NCI-H524 (cell line): Measurements from ENCODE around the gene APC2.
"Not testable (repeated sequence)": the region's sequence is repeated elsewhere in the genome, so short reads cannot be mapped to it uniquely, and the experiment has no call there.

ENCODE experiments used
- DNase-seq, 2 experiments: peaks; one replicate each; lab custom pipeline; 2025; lab: John Stamatoyannopoulos, UW

The APC2 gene

DNA sequence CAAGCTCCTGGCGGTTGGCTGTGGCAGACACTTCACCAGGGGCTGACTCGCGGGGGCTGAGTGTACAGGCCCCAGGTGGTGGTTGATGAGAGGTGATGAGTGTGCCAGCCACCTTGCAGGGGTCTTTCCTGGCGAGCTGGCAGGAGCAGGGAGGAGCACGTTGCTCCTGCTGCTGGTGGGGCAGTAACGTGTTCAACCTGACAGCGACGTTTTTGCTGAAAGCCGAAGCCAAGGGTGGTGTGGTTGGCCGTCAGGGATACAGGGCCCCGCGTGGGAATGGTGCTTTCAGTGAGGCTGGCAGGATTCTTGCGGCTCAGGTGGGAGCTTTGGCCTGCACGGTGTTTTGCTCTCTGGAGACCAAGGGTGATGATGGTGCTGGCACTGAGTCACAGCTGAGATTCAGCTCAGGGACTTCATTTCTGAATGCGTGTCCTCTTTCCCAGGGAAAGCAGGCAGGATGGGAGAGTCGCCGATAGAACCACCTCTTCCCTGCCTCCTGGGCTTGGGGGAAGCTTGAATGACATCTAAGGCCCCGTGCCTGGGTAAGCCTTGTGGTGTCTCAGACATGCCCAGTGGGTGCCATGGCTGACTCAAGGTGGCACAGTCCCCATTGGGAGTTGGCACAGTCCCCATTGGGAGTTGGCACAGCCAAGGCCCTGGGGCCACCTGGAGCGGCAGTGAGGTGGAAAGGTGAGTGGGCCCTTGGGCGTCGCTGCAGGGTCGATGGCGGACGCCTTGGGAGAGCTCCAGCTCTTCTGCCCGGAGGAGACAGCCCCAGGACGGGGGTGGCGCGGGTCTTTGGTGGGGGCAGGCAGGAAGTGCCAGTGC is 33.7 kb upstream of the APC2 start:
- DNase-seq, result no peak

DNA sequence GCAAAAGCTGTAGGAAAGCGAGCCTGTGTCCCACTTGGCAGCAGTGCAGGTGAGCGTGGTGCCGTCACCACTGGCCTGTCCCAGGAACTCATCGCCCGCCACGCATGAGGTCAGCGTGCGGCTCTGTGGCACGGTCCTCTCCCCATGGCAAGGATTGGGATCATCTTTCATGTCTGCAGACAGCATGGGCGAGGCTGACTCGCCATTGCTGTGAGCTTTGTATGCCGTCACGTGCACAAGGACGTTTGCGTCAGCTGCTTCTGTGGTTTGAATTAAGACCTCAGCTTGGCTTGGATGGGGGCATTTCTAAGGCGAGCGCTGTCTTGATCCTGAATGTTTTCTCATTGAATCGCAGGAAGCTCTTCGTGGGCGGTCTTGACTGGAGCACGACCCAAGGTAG is 32.8 kb upstream of the APC2 start:
- DNase-seq, result no peak

DNA sequence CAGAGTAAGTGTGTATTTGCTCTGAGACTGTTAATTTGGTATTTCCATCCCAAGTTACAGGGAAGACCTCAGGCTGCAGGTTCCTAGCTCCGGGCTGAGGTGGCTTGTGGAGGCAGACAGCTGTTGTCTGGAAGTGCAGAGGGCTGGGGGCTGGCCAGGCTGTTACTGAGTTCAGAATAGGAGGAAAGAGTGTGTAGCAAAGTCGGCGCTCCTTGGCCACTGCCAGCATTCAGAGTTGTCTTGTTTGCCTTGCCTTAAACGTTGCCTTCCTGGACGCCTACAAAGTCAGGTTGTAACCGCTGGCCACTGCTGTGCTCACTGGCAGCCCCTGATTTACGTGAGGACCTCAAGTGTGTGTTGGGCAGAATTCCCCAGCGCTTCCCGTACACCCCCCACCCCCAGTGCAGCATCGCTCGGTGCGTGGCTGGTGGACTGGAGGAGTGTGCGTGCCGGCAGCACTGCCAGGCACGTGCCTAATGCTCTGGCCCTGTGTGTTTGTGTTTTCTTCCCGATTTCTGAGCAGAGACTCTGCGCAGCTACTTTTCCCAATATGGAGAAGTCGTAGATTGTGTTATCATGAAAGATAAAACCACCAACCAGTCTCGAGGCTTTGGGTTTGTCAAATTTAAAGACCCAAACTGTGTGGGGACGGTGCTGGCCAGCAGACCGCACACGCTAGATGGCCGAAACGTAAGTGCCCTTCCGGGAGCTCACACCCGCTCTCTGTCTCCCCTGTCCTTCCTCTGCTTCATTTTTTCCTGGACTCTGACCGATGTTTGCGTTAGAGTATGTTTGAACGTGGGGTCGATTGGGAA is 32.0 kb upstream of the APC2 start:
- no peak for DNase-seq

DNA sequence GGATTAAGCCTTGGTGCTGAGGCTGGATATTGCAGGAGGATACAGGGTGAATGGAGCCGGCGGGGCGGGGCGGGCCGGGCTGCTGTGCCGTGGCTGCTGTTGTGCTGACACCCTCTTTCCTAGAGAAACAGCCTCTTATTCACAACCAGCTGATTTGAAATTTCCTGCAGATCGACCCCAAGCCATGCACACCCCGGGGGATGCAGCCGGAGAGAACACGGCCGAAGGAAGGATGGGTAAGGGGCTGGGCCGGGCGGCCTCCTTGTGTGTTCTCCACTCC is 31.5 kb upstream of the APC2 start:
- DNase-seq, result no peak

DNA sequence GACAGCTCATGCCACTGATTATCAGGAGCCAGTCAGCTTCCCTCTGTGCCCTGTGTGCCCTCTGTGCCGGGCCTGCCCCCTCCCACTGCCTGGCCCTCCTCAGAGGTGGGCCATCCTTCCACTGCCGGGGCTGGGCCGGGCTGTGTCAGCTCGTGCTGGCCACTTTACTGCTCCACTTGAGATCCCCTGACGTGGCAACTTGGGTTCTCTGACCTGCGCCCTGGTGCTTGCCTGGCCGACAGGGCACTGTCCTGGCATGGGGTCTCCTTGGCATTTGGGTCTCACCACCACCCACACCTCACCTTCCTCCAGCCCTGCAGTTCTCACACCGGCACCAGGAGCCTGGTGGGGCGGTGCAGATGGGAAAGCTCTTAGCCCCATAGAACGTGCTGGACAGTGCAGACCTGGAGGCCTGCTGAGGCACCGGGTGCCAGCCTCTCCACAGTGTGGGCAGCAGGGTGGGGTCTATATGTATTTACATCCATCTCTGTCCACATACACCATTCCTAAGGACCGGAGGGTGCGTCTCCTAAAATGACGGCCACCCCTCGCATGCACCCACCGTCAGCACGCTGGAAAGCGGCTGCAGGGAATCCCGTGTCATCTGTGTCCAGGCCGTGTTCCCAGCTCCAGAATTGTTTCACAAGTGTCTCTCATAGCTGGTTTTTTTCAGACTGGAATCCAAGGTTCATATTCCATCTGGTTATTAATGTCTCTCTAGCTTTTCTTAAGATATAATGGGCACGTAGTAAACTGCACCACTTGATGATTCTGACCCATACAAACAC is 30.8 kb upstream of the APC2 start:
- DNase-seq, result no peak

DNA sequence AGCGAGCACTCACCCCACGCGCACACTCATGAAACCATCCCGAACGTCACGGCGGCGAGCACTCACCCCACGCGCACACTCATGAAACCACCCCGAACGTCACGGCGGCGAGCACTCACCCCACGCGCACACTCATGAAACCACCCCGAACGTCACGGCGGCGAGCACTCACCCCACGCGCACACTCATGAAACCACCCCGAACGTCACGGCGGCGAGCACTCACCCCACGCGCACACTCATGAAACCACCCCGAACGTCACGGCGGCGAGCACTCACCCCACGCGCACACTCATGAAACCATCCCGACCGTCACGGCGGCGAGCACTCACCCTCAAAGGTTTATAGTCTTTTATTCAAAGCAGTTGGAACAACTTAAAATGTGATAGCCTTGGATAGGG is 29.8 kb upstream of the APC2 start:
- DNase-seq, result not testable (repeated sequence)

DNA sequence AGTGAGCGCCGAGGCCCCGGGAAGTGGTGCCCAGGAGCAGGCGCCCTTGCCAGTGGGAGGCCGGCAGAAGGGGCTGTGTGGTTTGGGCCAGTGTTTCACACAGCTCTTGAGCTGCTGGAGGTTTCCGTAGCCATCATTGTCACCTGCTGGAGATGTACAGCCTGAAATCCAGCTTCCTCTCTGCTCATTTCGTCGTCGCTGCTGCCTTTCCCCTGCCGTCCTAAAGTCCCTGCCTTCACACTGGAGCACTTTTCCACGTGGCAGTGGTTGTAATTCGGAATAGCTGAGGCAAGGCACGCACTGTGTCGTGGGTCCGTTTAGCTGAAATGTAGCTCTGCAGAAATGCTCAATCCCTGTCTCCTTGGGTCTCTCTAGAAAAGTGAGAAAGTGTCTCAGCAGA is 29.3 kb upstream of the APC2 start:
- no peak for DNase-seq

DNA sequence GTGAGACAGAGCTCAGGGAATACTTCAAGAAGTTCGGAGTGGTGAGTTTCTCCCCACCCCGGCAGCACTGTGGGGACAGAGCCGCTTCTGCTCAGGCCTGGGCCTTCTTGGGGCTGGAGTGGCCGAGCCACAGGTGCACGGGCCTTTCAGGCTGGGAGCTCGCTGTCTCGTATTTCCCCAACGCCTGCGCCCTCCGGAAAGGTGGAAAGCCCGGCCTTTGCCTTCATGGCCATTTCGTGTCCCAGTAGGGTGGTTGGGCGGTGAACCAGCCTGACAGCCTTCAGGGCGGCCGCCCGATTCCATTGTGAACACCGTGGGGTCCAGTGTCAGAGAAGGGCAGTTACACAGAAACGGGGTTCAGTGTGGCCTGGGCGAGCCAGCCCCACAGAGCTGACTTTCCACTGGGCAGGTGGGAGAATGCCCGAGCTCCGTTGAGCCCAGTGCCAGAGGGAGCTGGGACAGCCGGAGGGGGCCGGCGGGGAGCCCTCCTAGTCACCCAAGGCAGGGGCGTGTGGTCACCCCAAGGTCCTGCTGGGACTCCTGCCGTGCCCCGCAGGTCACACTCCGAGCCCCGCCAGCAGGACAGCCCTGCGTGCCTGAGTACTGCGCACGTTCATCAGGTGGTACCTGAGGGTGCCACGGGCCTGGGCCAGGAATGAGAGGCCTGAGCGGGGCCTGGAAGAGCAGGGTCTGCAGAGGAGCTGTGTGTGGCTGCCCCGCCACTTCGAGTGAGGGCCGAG is 28.5 kb upstream of the APC2 start:
- no peak for DNase-seq

DNA sequence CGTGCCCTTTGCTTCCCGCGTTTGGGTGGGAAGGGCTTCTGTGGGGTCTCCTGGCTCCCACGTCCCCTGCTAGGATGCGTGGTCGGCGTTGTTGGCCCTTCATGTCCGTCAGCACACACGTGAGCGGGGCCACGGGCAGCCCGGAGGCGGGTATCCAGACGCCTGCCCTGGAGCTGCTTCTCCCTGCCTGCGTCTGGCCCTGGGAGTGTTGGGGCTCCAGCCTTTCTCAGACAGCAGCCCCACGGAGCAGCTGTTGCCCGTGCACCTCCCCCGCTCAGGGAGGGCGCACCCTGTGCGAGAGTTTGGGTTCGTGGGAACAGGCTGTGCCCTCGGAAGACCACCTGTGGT is 28.0 kb upstream of the APC2 start:
- no peak for DNase-seq

DNA sequence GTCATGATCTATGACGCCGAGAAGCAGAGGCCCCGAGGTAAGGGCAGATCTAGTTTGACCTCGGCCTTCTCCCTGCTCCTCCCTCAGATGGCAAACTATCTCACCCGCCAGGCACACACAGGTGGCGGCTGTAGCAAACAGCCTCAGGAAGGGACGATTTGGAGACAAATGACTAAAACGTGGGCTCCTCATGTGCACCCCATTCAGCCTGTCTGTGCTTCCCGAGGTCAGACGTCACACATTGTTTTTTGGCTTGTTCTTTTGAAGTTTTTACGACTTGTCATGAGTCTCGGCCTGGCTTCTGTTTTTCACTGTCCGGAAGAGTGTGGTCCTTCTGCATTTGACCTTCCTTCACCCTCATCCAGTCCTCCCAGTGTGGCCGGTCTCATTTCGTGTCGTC is 27.6 kb upstream of the APC2 start:
- no peak for DNase-seq

DNA sequence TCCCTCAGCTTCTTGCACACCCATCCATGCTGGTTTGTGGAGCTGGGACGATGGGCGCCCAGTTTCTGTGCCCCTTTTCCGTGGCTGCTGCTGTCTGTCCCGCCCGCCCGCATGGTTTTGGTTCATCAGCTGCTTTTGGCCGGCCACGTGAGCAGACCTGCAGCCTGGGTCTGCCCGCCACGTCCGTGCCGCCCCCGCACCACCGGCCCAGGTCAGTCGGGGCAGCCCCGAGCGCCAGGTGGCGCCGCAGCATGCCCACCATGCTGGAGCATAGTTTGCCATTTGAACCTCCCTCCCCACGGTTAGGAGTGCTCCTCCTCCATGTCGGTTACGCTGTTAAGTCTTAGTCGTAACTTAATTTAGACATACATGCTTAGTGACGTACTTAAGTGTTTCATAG is 27.0 kb upstream of the APC2 start:
- DNase-seq, result no peak

DNA sequence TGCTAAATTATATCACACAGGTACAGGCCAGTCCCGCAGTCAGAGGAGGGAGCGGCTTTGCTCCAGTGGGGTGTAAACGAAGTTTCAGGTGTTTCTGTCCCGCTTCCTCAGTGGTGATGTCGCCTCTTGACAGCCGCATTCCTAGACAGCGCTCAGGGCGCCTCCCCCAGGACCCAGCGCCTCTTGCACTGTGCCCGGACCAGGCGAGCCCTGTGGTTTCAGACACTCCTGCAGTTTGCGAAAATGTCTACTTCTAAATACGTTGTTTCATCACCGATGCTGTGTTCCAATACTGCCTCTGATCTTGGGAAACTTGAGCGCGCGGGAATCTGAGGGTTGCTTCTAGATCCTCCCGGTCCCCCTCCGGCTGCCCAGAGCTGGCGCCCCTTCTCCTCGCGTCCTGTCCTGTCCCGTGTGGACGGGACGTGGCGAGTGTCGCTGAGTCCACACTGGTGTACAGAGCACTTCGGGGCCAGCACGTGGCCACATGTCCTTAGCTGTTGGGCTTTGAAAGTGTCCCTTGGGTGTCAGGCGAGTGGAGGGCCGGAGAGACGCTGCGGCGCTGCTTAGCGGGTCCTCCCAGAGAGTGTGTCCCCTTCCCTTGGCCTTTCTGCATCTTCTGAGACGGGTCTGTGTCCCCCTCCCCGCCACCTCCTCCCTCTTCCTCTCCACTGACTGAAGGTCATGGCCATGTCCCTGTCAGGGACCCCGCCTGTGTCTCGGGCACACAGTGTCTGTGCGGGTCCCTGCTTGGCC is 26.3 kb upstream of the APC2 start:
- DNase-seq, result no peak

DNA sequence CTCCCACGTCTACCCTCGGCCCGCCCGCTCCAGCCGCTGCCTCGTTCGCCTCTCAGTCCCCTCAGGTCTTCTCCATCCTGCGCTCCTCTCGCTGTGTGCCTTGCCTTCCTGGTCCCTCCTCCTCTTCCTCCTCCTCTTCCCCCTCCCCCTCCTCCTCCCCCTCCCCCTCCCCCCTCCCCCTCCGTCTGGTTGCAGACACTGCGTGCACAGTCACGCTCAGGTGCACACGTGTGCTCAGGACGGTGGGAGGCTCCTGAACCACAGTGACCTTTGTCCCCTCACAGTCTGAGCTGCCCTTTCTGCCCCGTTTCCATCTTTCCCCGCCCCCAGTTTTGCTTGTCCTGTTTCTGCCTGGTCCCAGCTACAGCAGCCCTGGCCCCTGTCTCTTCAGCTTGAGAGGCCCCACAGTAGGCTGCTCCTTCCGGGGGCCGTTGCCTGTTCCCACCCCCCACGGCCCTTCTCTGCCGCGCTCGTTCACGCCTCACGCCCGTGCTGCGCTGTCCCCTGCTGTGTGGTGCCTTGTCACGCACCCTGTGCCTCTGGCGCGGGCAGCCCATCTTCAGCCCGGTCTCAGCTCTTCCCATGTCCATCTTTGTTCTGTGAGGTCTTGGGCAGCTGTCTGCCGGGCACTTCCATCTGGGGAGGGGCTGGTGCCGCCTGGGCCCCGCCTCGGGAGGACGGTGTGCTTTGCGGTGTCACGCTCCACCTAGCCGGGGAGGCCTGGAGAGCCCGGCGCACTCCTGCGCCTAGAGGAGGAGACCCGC is 25.5 kb upstream of the APC2 start:
- DNase-seq, result no peak

DNA sequence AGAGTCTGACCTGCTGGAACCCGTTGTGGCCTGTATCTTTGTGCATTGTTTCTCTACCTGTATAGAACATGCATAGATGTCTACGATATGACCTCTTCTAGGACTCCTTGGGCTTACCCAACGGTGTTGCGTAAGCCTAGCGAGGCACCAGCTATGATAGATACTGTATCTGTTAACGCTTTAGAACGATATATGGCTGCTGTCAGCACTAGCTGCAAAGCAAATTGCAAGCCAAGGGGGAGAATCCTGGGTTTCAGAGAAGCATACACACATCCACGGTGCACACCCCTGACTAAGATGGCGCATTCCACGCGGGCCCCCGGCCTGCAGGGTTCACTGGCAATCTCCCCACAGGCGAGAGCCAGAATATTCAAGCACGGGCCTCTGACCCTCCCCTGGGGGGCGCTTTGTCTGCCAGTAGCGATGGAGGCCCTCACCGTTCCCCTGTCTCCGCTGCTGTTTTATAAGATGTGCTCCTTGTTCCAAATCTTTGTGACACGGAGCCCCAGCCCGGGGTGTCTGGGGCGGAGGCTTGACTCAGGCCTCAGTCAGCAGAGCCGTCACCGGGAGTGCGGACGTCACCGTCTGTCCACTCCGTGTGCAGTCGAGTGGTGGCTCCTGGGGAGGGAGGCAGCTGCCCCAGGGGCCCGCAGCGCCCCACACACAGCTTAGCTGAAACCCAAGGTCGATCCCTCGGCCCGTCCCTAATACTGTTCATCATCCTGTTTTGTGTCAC is 24.7 kb upstream of the APC2 start:
- DNase-seq, result no peak

DNA sequence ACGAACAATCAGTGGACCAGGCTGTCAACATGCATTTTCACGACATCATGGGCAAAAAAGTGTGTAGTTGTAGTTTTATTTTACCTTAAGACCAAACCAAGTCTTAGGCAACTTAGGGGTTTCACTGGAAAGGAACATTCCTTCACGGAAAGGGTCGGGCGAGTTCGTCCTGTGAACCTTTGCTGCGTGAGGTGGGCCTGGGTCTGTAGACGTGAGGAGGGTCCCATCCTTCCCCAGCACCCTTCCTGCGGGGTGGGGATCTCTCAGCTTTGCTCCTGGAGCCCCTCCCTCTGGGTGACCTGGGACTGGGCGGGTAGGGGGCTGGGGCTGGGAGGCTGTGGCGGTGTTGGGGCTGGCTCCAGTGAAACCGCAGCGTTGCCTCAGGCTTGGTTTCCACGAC is 24.0 kb upstream of the APC2 start:
- DNase-seq, result no peak

DNA sequence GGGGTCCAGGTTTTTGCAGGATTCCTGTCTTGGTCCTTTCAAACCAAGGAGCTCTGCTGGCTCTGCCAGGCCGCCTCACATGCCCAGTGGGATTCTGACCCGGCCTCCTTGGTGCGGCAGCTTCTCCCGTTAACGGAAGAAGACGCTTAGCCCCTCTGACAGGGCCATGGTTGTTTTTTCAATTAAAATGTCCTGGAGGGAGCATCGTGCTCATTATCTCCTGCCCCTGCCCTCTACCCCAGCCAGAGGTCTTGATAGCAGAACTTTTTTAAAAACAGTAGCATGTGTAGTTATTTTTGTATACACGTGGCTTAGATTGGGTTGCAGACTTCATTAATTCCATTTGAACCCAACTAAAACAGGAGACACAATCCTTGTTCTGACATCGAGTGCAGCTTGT is 23.2 kb upstream of the APC2 start:
- no peak for DNase-seq

DNA sequence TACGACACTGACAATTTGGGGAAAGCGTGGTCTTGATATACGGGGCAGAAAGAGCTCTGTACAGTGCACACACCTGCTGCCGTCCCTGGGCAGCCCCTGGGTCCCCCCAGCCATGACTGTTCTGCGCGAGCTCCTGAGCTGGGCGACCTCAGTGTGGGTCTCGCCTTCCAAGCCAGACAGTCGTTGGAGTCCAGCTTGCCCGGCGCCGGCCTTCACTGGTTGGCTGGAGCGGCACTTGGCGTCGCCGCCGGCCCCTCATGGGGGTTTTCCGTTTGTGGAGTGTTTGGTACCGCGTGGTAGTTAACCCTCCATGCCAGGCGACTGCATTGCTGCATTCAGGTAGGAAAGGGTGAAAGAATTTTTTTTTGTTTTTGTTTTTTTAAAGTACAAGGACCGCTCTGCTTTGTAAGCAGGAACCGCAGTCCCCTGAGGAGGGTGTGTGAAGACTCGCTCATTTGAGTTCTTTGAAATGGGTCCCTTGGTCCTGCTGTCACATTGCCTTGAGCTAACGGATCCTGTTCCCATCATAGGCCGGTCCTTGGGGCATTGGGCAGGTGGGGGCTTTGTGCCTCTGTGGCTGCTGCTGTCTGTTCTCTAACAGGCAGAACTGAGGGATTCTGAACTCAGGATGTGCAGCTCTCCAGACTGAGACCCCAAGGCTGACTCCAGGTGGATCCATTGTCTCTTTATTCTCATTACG is 22.6 kb upstream of the APC2 start:
- DNase-seq, result no peak

DNA sequence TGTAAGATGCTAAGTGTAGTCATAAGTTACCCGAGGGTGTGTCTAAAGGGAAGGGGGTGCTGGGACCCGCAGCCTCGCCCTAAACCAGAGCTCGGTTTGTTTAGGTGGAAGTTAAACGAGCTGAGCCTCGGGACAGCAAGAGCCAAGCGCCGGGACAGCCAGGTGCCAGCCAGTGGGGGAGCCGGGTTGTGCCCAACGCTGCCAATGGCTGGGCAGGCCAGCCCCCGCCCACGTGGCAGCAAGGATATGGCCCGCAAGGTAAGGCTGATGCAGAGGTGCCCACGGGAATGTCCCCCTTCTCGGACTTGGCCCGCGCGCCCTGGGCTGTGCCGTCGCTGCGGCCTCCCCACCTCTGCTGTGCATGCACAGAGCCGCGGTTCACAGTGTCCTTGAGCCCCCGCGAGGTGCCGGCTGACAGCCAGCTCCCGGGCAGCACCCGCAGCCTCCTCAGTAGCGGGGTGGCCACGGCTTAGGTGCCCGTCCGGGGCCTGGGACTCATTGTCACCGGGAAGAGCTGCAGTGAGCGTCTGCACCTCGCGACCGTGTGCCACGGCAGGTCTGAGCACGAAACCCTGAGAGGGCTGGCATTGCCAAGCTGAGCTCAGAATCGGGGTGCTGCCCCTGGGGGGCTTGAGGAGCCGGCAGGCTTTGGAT is 21.1 kb upstream of the APC2 start:
- DNase-seq, result no peak

DNA sequence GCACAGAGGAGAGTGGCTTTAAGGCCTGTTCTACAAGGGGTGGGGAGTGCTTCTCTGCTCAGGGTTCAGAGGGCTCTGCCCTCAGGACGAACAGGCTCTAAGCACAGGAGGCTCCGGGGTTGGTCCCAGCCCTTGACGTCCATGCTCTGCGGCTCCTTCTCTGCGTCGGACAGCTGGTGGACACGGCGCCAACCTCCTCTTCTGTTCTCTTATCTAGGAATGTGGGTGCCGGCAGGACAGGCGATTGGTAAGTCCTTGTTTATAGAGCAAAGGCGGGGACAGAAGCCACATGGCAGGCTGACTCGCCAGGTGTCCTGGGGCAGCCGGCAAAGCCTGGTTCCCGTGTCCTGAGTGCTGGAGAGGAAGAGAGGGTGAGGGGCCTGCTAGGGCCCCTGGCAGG is 20.2 kb upstream of the APC2 start:
- no peak for DNase-seq
